ENCODE data around the gene TMEM131. TPM values are rescaled to one million over a fixed set of nuclear protein-coding genes. Genes with fewer than 3 reads are reported as not detected.

The TMEM131 gene
- total RNA-seq, 1 experiment from 2014 or later = 32.4 TPM

- no peak for DNase-seq (ENCODE audit: low read depth)
Observed at GRCh38 chr2:97739893-97740245, 255.9 kb downstream of the TMEM131 start.

- no peak for DNase-seq (ENCODE audit: low read depth)
Observed at GRCh38 chr2:97739020-97739892, 256.5 kb downstream of the TMEM131 start.

GRCh38 chr2:97738179-97739019, 257.3 kb downstream of the TMEM131 start:
- no peak for DNase-seq (ENCODE audit: low read depth)

GRCh38 chr2:97737421-97738178, 258.1 kb downstream of the TMEM131 start:
- DNase-seq (ENCODE audit: low read depth) = no peak

- no peak for DNase-seq (ENCODE audit: low read depth)
Observed at GRCh38 chr2:97736608-97737330, 259.0 kb downstream of the TMEM131 start.

- DNase-seq (ENCODE audit: low read depth) = no peak
Observed at GRCh38 chr2:97736185-97736584, 259.6 kb downstream of the TMEM131 start.

- DNase-seq (ENCODE audit: low read depth) = no peak
Observed at GRCh38 chr2:97735161-97735561, 260.6 kb downstream of the TMEM131 start.

GRCh38 chr2:97734061-97735051, 261.4 kb downstream of the TMEM131 start:
- DNase-seq (ENCODE audit: low read depth) = no peak

GRCh38 chr2:97733341-97734035, 262.3 kb downstream of the TMEM131 start:
- no peak for DNase-seq (ENCODE audit: low read depth)

GRCh38 chr2:97732436-97733340, 263.1 kb downstream of the TMEM131 start:
- DNase-seq (ENCODE audit: low read depth) = no peak

GRCh38 chr2:97731274-97732020, 264.3 kb downstream of the TMEM131 start:
- no peak for DNase-seq (ENCODE audit: low read depth)

GRCh38 chr2:97730245-97730644, 265.5 kb downstream of the TMEM131 start:
- peak; percentile 54 for DNase-seq (ENCODE audit: low read depth)

- peak; percentile 97 for DNase-seq (ENCODE audit: low read depth)
Observed at GRCh38 chr2:97728091-97728731, 267.5 kb downstream of the TMEM131 start.

- DNase-seq (ENCODE audit: low read depth) = no peak
Observed at GRCh38 chr2:97727296-97727695, 268.5 kb downstream of the TMEM131 start.

- peak; percentile 99 for DNase-seq (ENCODE audit: low read depth)
Observed at GRCh38 chr2:97726261-97727064, 269.3 kb downstream of the TMEM131 start.

- no peak for DNase-seq (ENCODE audit: low read depth)
Observed at GRCh38 chr2:97724946-97725688, 270.6 kb downstream of the TMEM131 start.

All from RPMI7951 (cell line).